PC-3 (cell line): ENCODE results near the gene HDGFL2. TPM values are rescaled to one million over a fixed set of nuclear protein-coding genes. Genes with fewer than 3 reads are reported as not detected.
A peak's percentile ranks its signal among the peaks of the same experiment; 100 is the strongest.

Experiments used
- ATAC-seq: fragments of 200-7000 bp; cut with Tn5 transposase; 2 replicates; pipeline ENCODE4 v1.9.1; 2020; ENCODE audit warnings: mild to moderate bottlenecking, moderate library complexity
- BruUV-seq: library from RNA; stranded (reverse); fragments of 400-500 nt; replicated peaks from 2 replicates; lab custom pipeline; 2021; lab: Mats Ljungman, UMichigan
- CTCF ChIA-PET: fragments of 300-600 bp; sonication (Branson Sonifier 250); formaldehyde crosslinking; loops from one replicate; lab custom pipeline; 2022; ENCODE audit warnings: antibody characterized with exemption; lab: Charles Lee
- POLR2A ChIA-PET: fragments of 300-600 bp; sonication (Branson Sonifier 250); formaldehyde crosslinking; loops from one replicate; lab custom pipeline; 2022; ENCODE audit warnings: antibody characterized with exemption; ENCODE audit not compliant: unreplicated experiment; lab: Charles Lee
- DNase-seq: peaks from one replicate; pipeline ENCODE4 v3.0.0-alpha.2; 2015
- H2AFZ ChIP-seq: fragments of 300-600 bp; sonication (generic); 2 replicates; pipeline ENCODE4 v1.6.0; 2016; ENCODE audit warnings: antibody characterized with exemption, low read length
- H3F3A ChIP-seq: fragments of 300-600 bp; sonication (generic); one replicate; pipeline ENCODE4 v1.6.0; 2017; ENCODE audit warnings: antibody characterized with exemption, low read length, control low read depth, mild to moderate bottlenecking; ENCODE audit not compliant: unreplicated experiment
- H3K27ac ChIP-seq: fragments of 300-600 bp; sonication (generic); 2 replicates; pipeline ENCODE4 v1.5.1; 2016; ENCODE audit warnings: mild to moderate bottlenecking, low read length
- H3K27me3 ChIP-seq: fragments of 300-600 bp; sonication (generic); 2 replicates; pipeline ENCODE4 v1.6.1; 2016; ENCODE audit warnings: low read length, mixed read lengths
- H3K36me3 ChIP-seq: fragments of 300-600 bp; sonication (generic); 2 replicates; pipeline ENCODE4 v1.6.1; 2016; ENCODE audit warnings: low read depth, mixed run types, low read length, mixed read lengths
- H3K4me1 ChIP-seq: fragments of 300-600 bp; sonication (generic); 2 replicates; pipeline ENCODE4 v1.5.1; 2016; ENCODE audit warnings: low read length; ENCODE audit not compliant: insufficient read depth
- H3K4me2 ChIP-seq: fragments of 300-600 bp; sonication (generic); 2 replicates; pipeline ENCODE4 v1.6.0; 2016; ENCODE audit warnings: low read length
- H3K4me3 ChIP-seq: fragments of 300-600 bp; sonication (generic); 2 replicates; pipeline ENCODE4 v1.5.1; 2016; ENCODE audit warnings: mild to moderate bottlenecking, low read length, mixed read lengths
- H3K79me2 ChIP-seq: fragments of 300-600 bp; sonication (generic); 2 replicates; pipeline ENCODE4 v1.6.1; 2017; ENCODE audit warnings: low read length, mixed read lengths
- H3K9ac ChIP-seq: fragments of 300-600 bp; sonication (generic); 2 replicates; pipeline ENCODE4 v1.6.0; 2016; ENCODE audit warnings: mild to moderate bottlenecking, low read length
- H3K9me2 ChIP-seq: fragments of 300-600 bp; sonication (generic); replicated peaks from 2 replicates; pipeline ENCODE4 v1.6.1; 2016; ENCODE audit warnings: mixed run types, low read length, mixed read lengths
- H3K9me3 ChIP-seq: fragments of 300-600 bp; sonication (generic); 2 replicates; pipeline ENCODE4 v1.6.1; 2016; ENCODE audit warnings: low read length, mixed read lengths
- H4K20me1 ChIP-seq: fragments of 300-600 bp; sonication (generic); 2 replicates; pipeline ENCODE4 v1.6.1; 2016; ENCODE audit warnings: low read length, mixed read lengths
- CTCF ChIP-seq: fragments of 300-600 bp; sonication (generic); conservative IDR thresholded peaks from 2 replicates; pipeline ENCODE4 v1.5.1; 2017; ENCODE audit warnings: antibody characterized with exemption, low read depth, mild to moderate bottlenecking, low read length
- EZH2 ChIP-seq: fragments of 300-600 bp; sonication (generic); IDR thresholded peaks from one replicate; pipeline ENCODE4 v1.6.1; 2017; ENCODE audit warnings: antibody characterized with exemption, mild to moderate bottlenecking, low read length; ENCODE audit not compliant: unreplicated experiment
- EZH2phosphoT487 ChIP-seq: fragments of 300-600 bp; sonication (generic); IDR thresholded peaks from 2 replicates; pipeline ENCODE4 v1.6.1; 2018; ENCODE audit warnings: mild to moderate bottlenecking, antibody characterized with exemption, low read length, borderline replicate concordance
- intact Hi-C: fragments of 100-400 bp; cut with micrococcal nuclease; formaldehyde crosslinking; loops from 2 replicates; pipeline ENCODE4 v1.9.0; 2023
- total RNA-seq: library from RNA; depleted of rRNA; stranded (reverse); fragments of >200 nt; gene quantifications from 2 replicates; pipeline ENCODE4 v1.2.3, GENCODE V29; 2014

Gene HDGFL2
- total RNA-seq, 1 experiment from 2014 or later, result 111 TPM

GRCh38 chr19:4517451-4518057 lies 45.5 kb downstream of the HDGFL2 start:
- H3K9ac ChIP-seq, result no peak overlapping the region; the same call in 1 of the 2 replicates
- ATAC-seq, result no peak
- no peak overlapping the region for H3K27ac ChIP-seq
- no peak overlapping the region for H2AFZ ChIP-seq
- H3K4me1 ChIP-seq, result peaks cover 25% of the 10 kb centered on the region
- no peaks in the 10 kb centered on the region for H3F3A ChIP-seq
- TF ChIP-seq EZH2phosphoT487, result no peak
- TF ChIP-seq EZH2, result no peak
- no peak for TF ChIP-seq CTCF
- H3K4me3 ChIP-seq, result 0 out of 2 replicates have a peak overlapping the region, but pooled peaks have one; percentile 49
- no peaks in the 10 kb centered on the region for H3K27me3 ChIP-seq
- no peaks in the 10 kb centered on the region for H3K79me2 ChIP-seq
- no peaks in the 10 kb centered on the region for H3K9me2 ChIP-seq
- no TSS peak for BruUV-seq
- no peaks in the 10 kb centered on the region for H3K36me3 ChIP-seq
- ChIA-PET CTCF (no interaction called here), POLR2A (interaction anchor here (1.3 kb wide), 1 partner anchor 46 kb away, joined by 4 read pairs; the partner anchor contains the start of gene HDGFL2)
- intact Hi-C loops, result loop anchor here (5.0 kb wide), 1 partner anchor 45 kb away; the partner anchor contains the start of gene HDGFL2
- no peaks in the 10 kb centered on the region for H4K20me1 ChIP-seq
- DNase-seq, result no peak
- no peaks in the 10 kb centered on the region for H3K9me3 ChIP-seq
- H3K4me2 ChIP-seq, result peak overlapping the region; percentile 65

- peak; percentile 89 for DNase-seq
- Histone ChIP-seq H3K27ac (peak within 1 kb of the TSS; percentile 62), H3F3A (no peaks in the 10 kb centered on the region), H3K4me1 (peaks cover 25% of the 10 kb centered on the region), H2AFZ (peak within 1 kb of the TSS; percentile 67), H3K36me3 (no peaks in the 10 kb centered on the region), H3K4me2 (peak within 1 kb of the TSS; percentile 65), H3K9me3 (no peaks in the 10 kb centered on the region), H3K4me3 (peak within 1 kb of the TSS; percentile 49; the same call in 1 of the 2 replicates), H4K20me1 (no peaks in the 10 kb centered on the region), H3K27me3 (no peaks in the 10 kb centered on the region), H3K79me2 (no peaks in the 10 kb centered on the region), H3K9me2 (no peaks in the 10 kb centered on the region), H3K9ac (peak within 1 kb of the TSS; percentile 46)
- intact Hi-C loops, result loop anchor here (5.0 kb wide), 1 partner anchor 46 kb away; the partner anchor contains the start of gene HDGFL2
- CTCF ChIA-PET, result interaction anchor here (0.6 kb wide), 1 partner anchor 36 kb away, joined by 8 read pairs; no protein-coding TSS in a partner anchor
- ATAC-seq, result peak; percentile 92
- TSS peak; percentile 88 for BruUV-seq
- POLR2A ChIA-PET, result interaction anchor here (1.3 kb wide), 1 partner anchor 47 kb away, joined by 4 read pairs; the partner anchor contains the start of gene HDGFL2
- TF ChIP-seq EZH2phosphoT487 (no peak), EZH2 (no peak), CTCF (no peak)
Observed at GRCh38 chr19:4518345-4519171, 46.5 kb downstream of the HDGFL2 start, which contains the start of gene PLIN4. PLIN4 (minus strand) TSS chr19:4518486; CDS start chr19:4518272, 214 bp downstream.
